KMS-11 (cell line): ENCODE results near the gene QDPR.

Experiments used
- H2AFZ ChIP-seq: fragments of 200-600 bp; sonication (generic); 2 replicates; pipeline ENCODE4 v1.6.1; 2016; ENCODE audit warnings: antibody characterized with exemption, mixed run types, low read depth
- H3K27ac ChIP-seq: fragments of 200-600 bp; sonication (generic); 2 replicates; pipeline ENCODE4 v1.6.1; 2016; ENCODE audit warnings: mild to moderate bottlenecking, mixed run types
- H3K27me3 ChIP-seq: fragments of 200-600 bp; sonication (generic); 2 replicates; pipeline ENCODE4 v1.6.1; 2017; ENCODE audit warnings: mild to moderate bottlenecking, low read depth, mixed run types, moderate library complexity; ENCODE audit not compliant: insufficient read depth
- H3K36me3 ChIP-seq: fragments of 200-600 bp; sonication (generic); 2 replicates; pipeline ENCODE4 v1.6.1; 2017; ENCODE audit warnings: mild to moderate bottlenecking, mixed run types; ENCODE audit not compliant: insufficient read depth
- H3K4me1 ChIP-seq: fragments of 200-600 bp; sonication (generic); 2 replicates; pipeline ENCODE4 v1.6.1; 2016; ENCODE audit warnings: mild to moderate bottlenecking, low read depth, mixed run types; ENCODE audit not compliant: poor library complexity, severe bottlenecking
- H3K4me2 ChIP-seq: fragments of 200-600 bp; sonication (generic); 2 replicates; pipeline ENCODE4 v1.7.0; 2016; ENCODE audit warnings: mild to moderate bottlenecking, mixed run types
- H3K4me3 ChIP-seq: fragments of 200-600 bp; sonication (generic); IDR thresholded peaks from 2 replicates; pipeline ENCODE4 v1.6.1; 2017; ENCODE audit warnings: low read depth, low read length, mixed read lengths; ENCODE audit not compliant: insufficient read depth
- H3K79me2 ChIP-seq: fragments of 200-600 bp; sonication (generic); 2 replicates; pipeline ENCODE4 v1.6.1; 2016; ENCODE audit warnings: low read depth, mixed run types; ENCODE audit not compliant: insufficient read depth
- H3K9ac ChIP-seq: fragments of 200-600 bp; sonication (generic); 2 replicates; pipeline ENCODE4 v1.6.1; 2016; ENCODE audit warnings: mild to moderate bottlenecking, mixed run types
- H4K20me1 ChIP-seq: fragments of 200-600 bp; sonication (generic); 2 replicates; pipeline ENCODE4 v1.6.1; 2016; ENCODE audit warnings: mild to moderate bottlenecking, mixed run types; ENCODE audit not compliant: insufficient read depth
- CTCF ChIP-seq: fragments of 200-600 bp; sonication (generic); conservative IDR thresholded peaks from 2 replicates; pipeline ENCODE4 v1.6.1; 2017; ENCODE audit warnings: low read depth, mild to moderate bottlenecking, antibody characterized with exemption, low read length, moderate library complexity, mixed read lengths

The QDPR gene

GRCh38 chr4:17436750-17437090 is 75.2 kb downstream of the QDPR start:
- Histone ChIP-seq H3K79me2 (no peaks in the 10 kb centered on the region), H3K4me2 (no peak overlapping the region), H3K36me3 (no peaks in the 10 kb centered on the region), H3K9ac (no peak overlapping the region), H4K20me1 (no peaks in the 10 kb centered on the region), H2AFZ (no peak overlapping the region), H3K27ac (no peak overlapping the region), H3K27me3 (no peaks in the 10 kb centered on the region), H3K4me1 (no peaks in the 10 kb centered on the region), H3K4me3 (no peak overlapping the region)
- no peak for TF ChIP-seq CTCF
